ENCODE data around the gene MSGN1.

- TF ChIP-seq CTCF (IDR thresholded peaks at IDR 0.05) (no peak), POLR2A (IDR thresholded peaks at IDR 0.05) (no peak)
Measured at GRCh38 chr2:17791817-17792130, 24.5 kb upstream of the MSGN1 start.

All from body of pancreas (tissue), 4 donors.